Keratinocyte (primary cell): Measurements from ENCODE around the gene OR5B17. TPM values are rescaled to one million over a fixed set of nuclear protein-coding genes. Genes with fewer than 3 reads are reported as not detected.

Source experiments
- DNase-seq: peaks from one replicate; pipeline ENCODE4 v3.0.0-alpha.2; 2011; ENCODE audit warnings: low read depth, missing footprints, low spot score
- FAIRE-seq: peaks from 2 replicates; lab custom pipeline; 2011; peaks lifted over from hg19 to GRCh38; lab: Jason Lieb, UNC
- H2AFZ ChIP-seq: 2 replicates; pipeline ENCODE4 v1.6.0; 2012; ENCODE audit warnings: low read length, control low read depth, inconsistent platforms; ENCODE audit not compliant: control insufficient read depth
- H3K27ac ChIP-seq: 2 replicates; pipeline ENCODE4 v1.5.1; 2011; ENCODE audit warnings: low read length; ENCODE audit not compliant: control insufficient read depth, insufficient read depth
- H3K27me3 ChIP-seq: 3 replicates; pipeline ENCODE4 v1.6.0; 2011; ENCODE audit warnings: low read length; ENCODE audit not compliant: control insufficient read depth, insufficient read depth; ENCODE audit errors: extremely low read depth
- H3K36me3 ChIP-seq, 2 experiments: 2 replicates in 1 of 2; 3 replicates in 1 of 2; pipeline ENCODE4 v1.5.1; 2011; ENCODE audit warnings: low read length in 2 of 2, mild to moderate bottlenecking in 1 of 2; ENCODE audit not compliant: control insufficient read depth in 2 of 2, insufficient read depth in 2 of 2; ENCODE audit errors: extremely low read depth in 1 of 2
- H3K4me1 ChIP-seq: 3 replicates; pipeline ENCODE4 v1.5.1; 2011; ENCODE audit warnings: low read length; ENCODE audit not compliant: control insufficient read depth, insufficient read depth; ENCODE audit errors: extremely low read depth
- H3K4me2 ChIP-seq: 3 replicates; pipeline ENCODE4 v1.6.0; 2011; ENCODE audit warnings: low read depth, low read length; ENCODE audit not compliant: control insufficient read depth, insufficient read depth; ENCODE audit errors: extremely low read depth
- H3K4me3 ChIP-seq, 3 experiments: fragments of 200-600 bp in 1 of 3; sonication (generic) in 1 of 3; 2 replicates in 2 of 3; 3 replicates in 1 of 3; pipeline ENCODE4 v1.5.1; 2011 to 2016; ENCODE audit warnings: low read length in 3 of 3, mild to moderate bottlenecking in 3 of 3, control low read depth in 2 of 3, inconsistent platforms in 1 of 3, low read depth in 1 of 3, mixed read lengths in 1 of 3, mixed run types in 1 of 3, moderate library complexity in 1 of 3; ENCODE audit not compliant: control insufficient read depth in 2 of 3, insufficient read depth in 2 of 3; ENCODE audit errors: extremely low read depth in 1 of 3
- H3K79me2 ChIP-seq: 2 replicates; pipeline ENCODE4 v1.6.0; 2012; ENCODE audit warnings: low read length; ENCODE audit not compliant: control insufficient read depth, insufficient read depth
- H3K9ac ChIP-seq: 3 replicates; pipeline ENCODE4 v1.6.0; 2011; ENCODE audit warnings: low read length; ENCODE audit not compliant: control insufficient read depth, insufficient read depth; ENCODE audit errors: extremely low read depth
- H3K9me1 ChIP-seq: 3 replicates; pipeline ENCODE4 v1.6.0; 2011; ENCODE audit warnings: low read length; ENCODE audit not compliant: control insufficient read depth, insufficient read depth; ENCODE audit errors: extremely low read depth
- H3K9me3 ChIP-seq: 2 replicates; pipeline ENCODE4 v1.5.1; 2012; ENCODE audit warnings: low read depth, low read length; ENCODE audit not compliant: control insufficient read depth
- H4K20me1 ChIP-seq: 3 replicates; pipeline ENCODE4 v1.6.0; 2011; ENCODE audit warnings: low read length; ENCODE audit not compliant: control insufficient read depth, insufficient read depth; ENCODE audit errors: extremely low read depth
- EZH2 ChIP-seq: IDR thresholded peaks from one replicate; pipeline ENCODE4 v1.6.1; 2012; ENCODE audit warnings: inconsistent platforms, mild to moderate bottlenecking, low read length, moderate library complexity
- dilution Hi-C: fragments of 300-500 bp; cut with MboI; formaldehyde crosslinking; loops from one replicate; pipeline ENCODE4 v1.7.0; 2020; ENCODE audit warnings: low sequenced_read_pairs; ENCODE audit not compliant: extremely low pct_ligation_motif_present
- polyA plus RNA-seq, 5 experiments: library from polyadenylated mRNA; depleted of rRNA in 3 of 5; stranded (reverse) in 3 of 5; stranded (forward) in 1 of 5; unstranded in 1 of 5; fragments of >200 nt; gene quantifications; 1 replicate in 1 of 5; 2 replicates in 3 of 5; 3 replicates in 1 of 5; pipeline versions ENCODE4 v1.2.1 to v1.2.3, GENCODE V29; 2011 to 2012; ENCODE audit warnings: missing spikeins in 2 of 5, low read depth in 1 of 5, low replicate concordance in 1 of 5
- TF ChIP-seq, protein P1 (sequence below), 3 experiments: IDR thresholded peaks in 1 of 3; conservative IDR thresholded peaks in 1 of 3; optimal IDR thresholded peaks in 1 of 3; 2 replicates in 2 of 3; 3 replicates in 1 of 3; pipeline versions ENCODE3 to v1.5.1; 2011; ENCODE audit warnings: low read length in 3 of 3, mild to moderate bottlenecking in 3 of 3, moderate library complexity in 2 of 3, control low read depth in 1 of 3, inconsistent platforms in 1 of 3; ENCODE audit not compliant: insufficient read depth in 2 of 3; ENCODE audit errors: extremely low read depth in 1 of 3

OR5B17 gene
- polyA plus RNA-seq, 1 donor (not counting 4 experiments of a cell fraction or from before 2014, with no cell fraction given): not detected

DNA sequence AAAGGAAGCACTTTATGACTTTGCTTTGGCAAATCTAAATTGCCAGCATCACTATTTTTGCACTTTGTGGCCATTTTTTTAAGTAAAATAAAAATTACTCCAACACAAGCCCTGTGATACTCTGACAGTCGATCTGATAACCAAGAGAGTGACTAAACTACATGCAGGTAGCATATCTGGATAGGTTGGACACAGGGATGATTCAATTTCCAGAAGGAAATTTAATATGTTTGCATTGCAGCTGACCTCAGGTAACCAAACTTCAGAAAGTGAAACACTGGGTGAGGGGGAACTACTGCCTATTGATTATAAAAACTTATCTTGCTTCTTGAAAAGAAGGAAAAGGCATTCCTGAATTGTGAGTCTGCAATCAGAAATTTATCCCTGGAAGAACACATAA lies 33.9 kb upstream of the OR5B17 start:
- Histone ChIP-seq H3K27ac (no peak overlapping the region), H3K4me3 (no peak overlapping the region)
- no peak for DNase-seq

DNA sequence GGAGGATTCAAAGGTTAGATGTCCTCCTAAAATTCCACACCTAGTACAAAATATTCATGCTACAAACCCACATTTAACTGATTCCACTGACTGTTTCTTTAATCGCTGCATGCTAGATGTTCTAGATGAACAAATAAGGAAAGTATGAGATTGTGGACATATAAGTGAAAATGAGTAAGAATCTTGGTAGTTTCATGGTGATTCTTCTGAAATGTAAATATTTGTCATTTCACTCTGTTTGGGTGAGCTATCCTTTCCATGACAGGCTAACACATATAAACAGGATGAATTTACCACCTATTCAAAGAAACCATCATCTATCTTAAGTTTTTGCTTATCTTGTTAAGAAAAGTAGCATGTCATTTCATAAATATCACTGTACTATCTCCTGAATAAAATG lies 33.0 kb upstream of the OR5B17 start:
- Histone ChIP-seq H3K27ac (no peak overlapping the region), H3K79me2 (no peaks in the 10 kb centered on the region), H3K9me3 (peaks cover 5% of the 10 kb centered on the region), H3K36me3 (no peaks in the 10 kb centered on the region), H3K27me3 (no peaks in the 10 kb centered on the region), H3K4me2 (no peak overlapping the region), H3K9me1 (no peaks in the 10 kb centered on the region), H3K4me1 (peaks cover 24% of the 10 kb centered on the region), H2AFZ (no peak overlapping the region), H4K20me1 (no peaks in the 10 kb centered on the region), H3K4me3 (no peak overlapping the region), H3K9ac (no peak overlapping the region)
- dilution Hi-C loops: no loop called here
- no peak for FAIRE-seq
- no peak for TF ChIP-seq EZH2
- TF ChIP-seq, protein P1, sequence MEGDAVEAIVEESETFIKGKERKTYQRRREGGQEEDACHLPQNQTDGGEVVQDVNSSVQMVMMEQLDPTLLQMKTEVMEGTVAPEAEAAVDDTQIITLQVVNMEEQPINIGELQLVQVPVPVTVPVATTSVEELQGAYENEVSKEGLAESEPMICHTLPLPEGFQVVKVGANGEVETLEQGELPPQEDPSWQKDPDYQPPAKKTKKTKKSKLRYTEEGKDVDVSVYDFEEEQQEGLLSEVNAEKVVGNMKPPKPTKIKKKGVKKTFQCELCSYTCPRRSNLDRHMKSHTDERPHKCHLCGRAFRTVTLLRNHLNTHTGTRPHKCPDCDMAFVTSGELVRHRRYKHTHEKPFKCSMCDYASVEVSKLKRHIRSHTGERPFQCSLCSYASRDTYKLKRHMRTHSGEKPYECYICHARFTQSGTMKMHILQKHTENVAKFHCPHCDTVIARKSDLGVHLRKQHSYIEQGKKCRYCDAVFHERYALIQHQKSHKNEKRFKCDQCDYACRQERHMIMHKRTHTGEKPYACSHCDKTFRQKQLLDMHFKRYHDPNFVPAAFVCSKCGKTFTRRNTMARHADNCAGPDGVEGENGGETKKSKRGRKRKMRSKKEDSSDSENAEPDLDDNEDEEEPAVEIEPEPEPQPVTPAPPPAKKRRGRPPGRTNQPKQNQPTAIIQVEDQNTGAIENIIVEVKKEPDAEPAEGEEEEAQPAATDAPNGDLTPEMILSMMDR (optimal IDR thresholded peaks at IDR 0.05 in 1 of 3, IDR thresholded peaks at IDR 0.05 in 1 of 3, conservative IDR thresholded peaks at IDR 0.05 in 1 of 3; ENCODE audit: extremely low read depth in 1 of 3, insufficient read depth in 2 of 3, low read length in 3 of 3): no peak
- no peak for DNase-seq

More for the DNA sequence above, 33.9 kb upstream of the OR5B17 start:
- no peaks in the 10 kb centered on the region for H4K20me1 ChIP-seq
- no peak overlapping the region for H3K9ac ChIP-seq
- dilution Hi-C loops: no loop called here
- H3K9me1 ChIP-seq: no peaks in the 10 kb centered on the region
- FAIRE-seq: no peak
- H3K9me3 ChIP-seq: peaks cover 5% of the 10 kb centered on the region
- H3K4me2 ChIP-seq: peak overlapping the region; percentile 17
- no peaks in the 10 kb centered on the region for H3K36me3 ChIP-seq
- no peak for TF ChIP-seq EZH2
- TF ChIP-seq, protein P1 (optimal IDR thresholded peaks at IDR 0.05 in 1 of 3, IDR thresholded peaks at IDR 0.05 in 1 of 3, conservative IDR thresholded peaks at IDR 0.05 in 1 of 3; ENCODE audit: extremely low read depth in 1 of 3, insufficient read depth in 2 of 3, low read length in 3 of 3): no peak
- H2AFZ ChIP-seq: no peak overlapping the region
- H3K79me2 ChIP-seq: no peaks in the 10 kb centered on the region
- H3K4me1 ChIP-seq: peaks cover 24% of the 10 kb centered on the region
- H3K27me3 ChIP-seq: no peaks in the 10 kb centered on the region
